Measurements from ENCODE around the gene GPR183.
A peak's percentile ranks its signal among the peaks of the same experiment; 100 is the strongest.

The GPR183 gene, protein sequence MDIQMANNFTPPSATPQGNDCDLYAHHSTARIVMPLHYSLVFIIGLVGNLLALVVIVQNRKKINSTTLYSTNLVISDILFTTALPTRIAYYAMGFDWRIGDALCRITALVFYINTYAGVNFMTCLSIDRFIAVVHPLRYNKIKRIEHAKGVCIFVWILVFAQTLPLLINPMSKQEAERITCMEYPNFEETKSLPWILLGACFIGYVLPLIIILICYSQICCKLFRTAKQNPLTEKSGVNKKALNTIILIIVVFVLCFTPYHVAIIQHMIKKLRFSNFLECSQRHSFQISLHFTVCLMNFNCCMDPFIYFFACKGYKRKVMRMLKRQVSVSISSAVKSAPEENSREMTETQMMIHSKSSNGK

DNA sequence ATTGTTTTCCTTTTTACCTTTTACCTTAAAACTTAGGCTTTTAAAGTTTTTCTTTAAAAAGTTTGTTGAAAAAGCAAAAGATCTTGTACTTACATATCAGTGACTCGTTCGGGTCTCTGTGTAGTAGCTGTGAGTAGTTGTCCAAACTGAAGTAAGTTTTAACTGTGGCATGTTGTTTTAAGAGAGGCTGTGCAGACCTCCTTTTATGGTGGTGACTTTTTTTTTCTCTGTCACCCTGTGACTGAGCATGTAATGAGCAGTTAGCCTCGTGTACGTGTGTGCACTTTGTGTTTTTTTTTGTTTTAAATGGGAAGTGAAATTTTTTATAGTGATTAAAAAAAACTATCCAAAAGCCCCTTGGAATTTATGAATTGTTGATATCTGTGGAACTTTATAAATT, at the start of gene GPR183:
Gene GPR183 (minus strand): TSS at position 153 of the 400 bp plus-strand sequence. CDS start 11,254 bp downstream, outside the sequence.
- H3K27ac ChIP-seq (ENCODE audit: low read depth, low read length): no peak within 1 kb of the TSS

DNA sequence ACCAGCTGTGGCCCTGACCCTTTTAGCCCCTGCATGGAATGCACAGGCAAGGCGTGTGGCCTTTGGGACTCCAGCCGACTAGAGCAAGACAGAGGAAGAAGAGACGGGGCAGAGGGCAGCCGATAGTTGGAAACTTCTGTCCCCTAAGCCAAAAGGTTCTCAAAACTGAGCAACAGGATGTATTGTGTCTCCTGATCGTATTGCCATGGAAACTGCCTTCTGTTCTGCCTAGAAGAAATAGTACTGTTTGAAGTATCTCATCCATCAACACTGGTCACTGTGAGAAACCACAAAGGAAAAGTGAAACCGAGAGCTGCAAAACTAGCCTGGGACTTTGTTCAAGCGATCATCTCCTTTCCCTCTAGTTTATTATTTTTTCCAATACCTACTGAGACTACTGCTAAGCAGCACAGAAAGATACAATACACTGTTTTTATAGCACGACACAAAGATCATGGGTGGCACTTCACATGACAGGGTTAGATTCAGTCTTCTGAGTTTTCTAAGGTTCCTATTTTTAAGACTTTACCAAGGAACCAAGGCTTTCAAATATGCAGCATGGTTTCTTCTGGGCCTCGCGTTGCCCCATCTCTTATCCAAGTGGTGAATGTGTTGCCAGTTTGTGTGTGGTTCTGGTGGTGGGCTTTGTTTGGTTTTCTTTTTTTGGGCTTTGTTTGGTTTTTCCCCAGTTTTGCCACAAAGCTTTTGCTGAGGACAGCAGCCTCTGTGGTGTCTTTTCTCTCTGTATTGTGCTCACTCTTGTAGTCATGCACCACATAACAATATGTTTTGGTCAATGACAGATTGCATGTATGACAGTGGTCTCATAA, 49.3 kb upstream of the GPR183 start:
- H3K9me2 ChIP-seq (replicated peaks; ENCODE audit: insufficient read depth, low read length): no peaks in the 10 kb centered on the region
- no peaks in the 10 kb centered on the region for H3K9me3 ChIP-seq (ENCODE audit: insufficient read depth, low read length)
- TF ChIP-seq EZH2phosphoT487 (conservative IDR thresholded peaks at IDR 0.05; ENCODE audit: low read length): no peak
- TF ChIP-seq, protein P1, sequence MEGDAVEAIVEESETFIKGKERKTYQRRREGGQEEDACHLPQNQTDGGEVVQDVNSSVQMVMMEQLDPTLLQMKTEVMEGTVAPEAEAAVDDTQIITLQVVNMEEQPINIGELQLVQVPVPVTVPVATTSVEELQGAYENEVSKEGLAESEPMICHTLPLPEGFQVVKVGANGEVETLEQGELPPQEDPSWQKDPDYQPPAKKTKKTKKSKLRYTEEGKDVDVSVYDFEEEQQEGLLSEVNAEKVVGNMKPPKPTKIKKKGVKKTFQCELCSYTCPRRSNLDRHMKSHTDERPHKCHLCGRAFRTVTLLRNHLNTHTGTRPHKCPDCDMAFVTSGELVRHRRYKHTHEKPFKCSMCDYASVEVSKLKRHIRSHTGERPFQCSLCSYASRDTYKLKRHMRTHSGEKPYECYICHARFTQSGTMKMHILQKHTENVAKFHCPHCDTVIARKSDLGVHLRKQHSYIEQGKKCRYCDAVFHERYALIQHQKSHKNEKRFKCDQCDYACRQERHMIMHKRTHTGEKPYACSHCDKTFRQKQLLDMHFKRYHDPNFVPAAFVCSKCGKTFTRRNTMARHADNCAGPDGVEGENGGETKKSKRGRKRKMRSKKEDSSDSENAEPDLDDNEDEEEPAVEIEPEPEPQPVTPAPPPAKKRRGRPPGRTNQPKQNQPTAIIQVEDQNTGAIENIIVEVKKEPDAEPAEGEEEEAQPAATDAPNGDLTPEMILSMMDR (IDR thresholded peaks at IDR 0.05; ENCODE audit: insufficient read depth, low read length, poor library complexity, severe bottlenecking): no peak
- H4K20me1 ChIP-seq (ENCODE audit: low read depth, low read length): no peaks in the 10 kb centered on the region
- no peaks in the 10 kb centered on the region for H3F3A ChIP-seq (ENCODE audit: insufficient read depth)
- no peak overlapping the region for H2AFZ ChIP-seq (ENCODE audit: low read depth, low read length, severe bottlenecking)
- H3K27ac ChIP-seq (ENCODE audit: low read depth, low read length): no peak overlapping the region
- H3K79me2 ChIP-seq (ENCODE audit: insufficient read depth, low read length): no peaks in the 10 kb centered on the region
- H3K36me3 ChIP-seq (ENCODE audit: low read length): no peaks in the 10 kb centered on the region
- H3K4me2 ChIP-seq (ENCODE audit: low read depth, low read length, poor library complexity, severe bottlenecking): no peak overlapping the region
- no peaks in the 10 kb centered on the region for H3K27me3 ChIP-seq (ENCODE audit: low read length)
- no peak overlapping the region for H3K4me3 ChIP-seq (ENCODE audit: insufficient read depth, low read length, poor library complexity, severe bottlenecking)
- no peak overlapping the region for H3K9ac ChIP-seq (ENCODE audit: low read length)

More for the DNA sequence above, at the start of gene GPR183:
- no peak within 1 kb of the TSS for H3K9ac ChIP-seq (ENCODE audit: low read length)
- H3K9me2 ChIP-seq (replicated peaks; ENCODE audit: insufficient read depth, low read length): no peaks in the 10 kb centered on the region
- H3K79me2 ChIP-seq (ENCODE audit: insufficient read depth, low read length): no peaks in the 10 kb centered on the region
- no peaks in the 10 kb centered on the region for H3K9me3 ChIP-seq (ENCODE audit: insufficient read depth, low read length)
- no peaks in the 10 kb centered on the region for H3K36me3 ChIP-seq (ENCODE audit: low read length)
- H4K20me1 ChIP-seq (ENCODE audit: low read depth, low read length): no peaks in the 10 kb centered on the region
- no peaks in the 10 kb centered on the region for H3K27me3 ChIP-seq (ENCODE audit: low read length)
- H3K4me3 ChIP-seq (ENCODE audit: insufficient read depth, low read length, poor library complexity, severe bottlenecking): no peak within 1 kb of the TSS
- TF ChIP-seq, protein P1 (IDR thresholded peaks at IDR 0.05; ENCODE audit: insufficient read depth, low read length, poor library complexity, severe bottlenecking): no peak
- TF ChIP-seq EZH2phosphoT487 (conservative IDR thresholded peaks at IDR 0.05; ENCODE audit: low read length): no peak
- peak within 1 kb of the TSS; percentile 30 for H3K4me2 ChIP-seq (ENCODE audit: low read depth, low read length, poor library complexity, severe bottlenecking)
- no peak within 1 kb of the TSS for H2AFZ ChIP-seq (ENCODE audit: low read depth, low read length, severe bottlenecking)
- H3F3A ChIP-seq (ENCODE audit: insufficient read depth): no peaks in the 10 kb centered on the region

DNA sequence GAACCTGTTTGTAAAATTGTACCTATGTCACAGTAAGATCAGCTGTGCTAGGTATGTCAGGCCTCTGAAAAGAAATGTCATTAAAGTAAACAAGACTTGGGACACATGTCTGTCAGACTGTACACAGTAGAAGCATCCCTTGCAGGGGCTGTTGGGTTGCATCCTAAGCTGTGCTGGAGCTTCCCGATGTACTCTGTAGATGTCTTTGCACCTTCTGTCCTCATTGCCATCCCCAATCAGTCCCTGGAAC, 48.7 kb upstream of the GPR183 start:
- no peaks in the 10 kb centered on the region for H3K27me3 ChIP-seq (ENCODE audit: low read length)
- H3K4me3 ChIP-seq (ENCODE audit: insufficient read depth, low read length, poor library complexity, severe bottlenecking): no peak overlapping the region
- H3F3A ChIP-seq (ENCODE audit: insufficient read depth): no peaks in the 10 kb centered on the region
- H4K20me1 ChIP-seq (ENCODE audit: low read depth, low read length): no peaks in the 10 kb centered on the region
- H2AFZ ChIP-seq (ENCODE audit: low read depth, low read length, severe bottlenecking): no peak overlapping the region
- no peak for TF ChIP-seq EZH2phosphoT487 (conservative IDR thresholded peaks at IDR 0.05; ENCODE audit: low read length)
- TF ChIP-seq, protein P1 (IDR thresholded peaks at IDR 0.05; ENCODE audit: insufficient read depth, low read length, poor library complexity, severe bottlenecking): no peak
- no peak overlapping the region for H3K9ac ChIP-seq (ENCODE audit: low read length)
- H3K4me2 ChIP-seq (ENCODE audit: low read depth, low read length, poor library complexity, severe bottlenecking): no peak overlapping the region
- no peak overlapping the region for H3K27ac ChIP-seq (ENCODE audit: low read depth, low read length)
- no peaks in the 10 kb centered on the region for H3K9me2 ChIP-seq (replicated peaks; ENCODE audit: insufficient read depth, low read length)
- no peaks in the 10 kb centered on the region for H3K9me3 ChIP-seq (ENCODE audit: insufficient read depth, low read length)
- no peaks in the 10 kb centered on the region for H3K36me3 ChIP-seq (ENCODE audit: low read length)
- no peaks in the 10 kb centered on the region for H3K79me2 ChIP-seq (ENCODE audit: insufficient read depth, low read length)
